GM19324 (cell line): ENCODE results near the gene SBSN.

ENCODE experiments used
- ATAC-seq: cut with Tn5 transposase; IDR thresholded peaks from one replicate; pipeline ENCODE4 v1.9.1; 2021; ENCODE audit warnings: mild to moderate bottlenecking, moderate library complexity; ENCODE audit not compliant: unreplicated experiment, low FRiP score

SBSN gene

GRCh38 chr19:35509861-35510625, 18.1 kb downstream of the SBSN start:
- ATAC-seq, result no peak

GRCh38 chr19:35509018-35509652, 19.0 kb downstream of the SBSN start:
- no peak for ATAC-seq

- no peak for ATAC-seq
Observed at GRCh38 chr19:35508129-35508528, 20.0 kb downstream of the SBSN start.

GRCh38 chr19:35507561-35507960, 20.6 kb downstream of the SBSN start:
- ATAC-seq, result no peak

GRCh38 chr19:35506011-35506410, 22.1 kb downstream of the SBSN start:
- no peak for ATAC-seq

- ATAC-seq, result no peak
Observed at GRCh38 chr19:35502751-35503150, 25.4 kb downstream of the SBSN start.

GRCh38 chr19:35501684-35502083, 26.4 kb downstream of the SBSN start:
- ATAC-seq, result no peak

- no peak for ATAC-seq
Observed at GRCh38 chr19:35500611-35501010, 27.5 kb downstream of the SBSN start.

- no peak for ATAC-seq
Observed at GRCh38 chr19:35498984-35499527, 29.1 kb downstream of the SBSN start.

- no peak for ATAC-seq
Observed at GRCh38 chr19:35498220-35498619, 29.9 kb downstream of the SBSN start.

GRCh38 chr19:35497406-35497805, 30.7 kb downstream of the SBSN start:
- no peak for ATAC-seq

GRCh38 chr19:35495107-35496064, 32.7 kb downstream of the SBSN start:
- ATAC-seq, result peak; percentile 39

GRCh38 chr19:35493971-35494370, 34.1 kb downstream of the SBSN start:
- no peak for ATAC-seq

GRCh38 chr19:35491836-35492360, 36.2 kb downstream of the SBSN start:
- ATAC-seq, result no peak

GRCh38 chr19:35490364-35490763, 37.7 kb downstream of the SBSN start, which contains the start of gene KRTDAP:
Gene KRTDAP, minus strand, starts transcription at chr19:35490464. Its CDS starts 22 bp downstream, at chr19:35490442.
- no peak for ATAC-seq

- ATAC-seq, result no peak
Observed at GRCh38 chr19:35488677-35489076, 39.4 kb downstream of the SBSN start.

GRCh38 chr19:35487656-35488182, 40.4 kb downstream of the SBSN start:
- ATAC-seq, result no peak

GRCh38 chr19:35486268-35486708, 41.8 kb downstream of the SBSN start:
- no peak for ATAC-seq

GRCh38 chr19:35484252-35485036, 43.7 kb downstream of the SBSN start:
- ATAC-seq, result no peak
